SU-DHL-6 (cell line): Measurements from ENCODE around the gene VSTM2B.

Source experiments
- EZH2phosphoT487 ChIP-seq: fragments of 200-600 bp; sonication (generic), shearing (Covaris generic); conservative IDR thresholded peaks from 2 replicates; pipeline ENCODE4 v1.6.1; 2018; ENCODE audit warnings: mild to moderate bottlenecking, antibody characterized with exemption, low read length, moderate library complexity, mixed read lengths
- TF ChIP-seq, protein P1 (sequence below): fragments of 200-600 bp; sonication (generic); IDR thresholded peaks from one replicate; pipeline ENCODE4 v1.5.1; 2017; ENCODE audit warnings: antibody characterized with exemption, mild to moderate bottlenecking, low read length, moderate library complexity; ENCODE audit not compliant: insufficient read depth, poor library complexity, severe bottlenecking

DNA sequence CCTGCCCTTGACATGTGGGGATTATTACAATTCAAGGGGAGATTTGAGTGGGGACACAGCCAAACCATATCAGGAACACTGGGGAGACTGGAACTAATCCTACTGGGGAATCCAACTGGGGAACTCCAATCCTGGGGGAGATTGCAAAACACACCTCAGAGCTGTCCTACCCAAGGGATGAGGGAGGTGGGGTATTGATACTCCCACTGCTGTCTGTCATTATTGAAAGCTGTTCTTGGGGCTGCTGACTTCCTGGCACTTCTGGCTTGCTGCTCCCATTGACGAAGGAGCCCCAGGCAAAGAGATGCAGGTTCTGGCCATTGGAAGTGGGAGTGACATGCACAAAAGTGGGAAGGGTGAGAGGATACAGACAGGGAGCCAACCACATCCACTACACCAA, 55.6 kb downstream of the VSTM2B start:
- TF ChIP-seq, protein P1, sequence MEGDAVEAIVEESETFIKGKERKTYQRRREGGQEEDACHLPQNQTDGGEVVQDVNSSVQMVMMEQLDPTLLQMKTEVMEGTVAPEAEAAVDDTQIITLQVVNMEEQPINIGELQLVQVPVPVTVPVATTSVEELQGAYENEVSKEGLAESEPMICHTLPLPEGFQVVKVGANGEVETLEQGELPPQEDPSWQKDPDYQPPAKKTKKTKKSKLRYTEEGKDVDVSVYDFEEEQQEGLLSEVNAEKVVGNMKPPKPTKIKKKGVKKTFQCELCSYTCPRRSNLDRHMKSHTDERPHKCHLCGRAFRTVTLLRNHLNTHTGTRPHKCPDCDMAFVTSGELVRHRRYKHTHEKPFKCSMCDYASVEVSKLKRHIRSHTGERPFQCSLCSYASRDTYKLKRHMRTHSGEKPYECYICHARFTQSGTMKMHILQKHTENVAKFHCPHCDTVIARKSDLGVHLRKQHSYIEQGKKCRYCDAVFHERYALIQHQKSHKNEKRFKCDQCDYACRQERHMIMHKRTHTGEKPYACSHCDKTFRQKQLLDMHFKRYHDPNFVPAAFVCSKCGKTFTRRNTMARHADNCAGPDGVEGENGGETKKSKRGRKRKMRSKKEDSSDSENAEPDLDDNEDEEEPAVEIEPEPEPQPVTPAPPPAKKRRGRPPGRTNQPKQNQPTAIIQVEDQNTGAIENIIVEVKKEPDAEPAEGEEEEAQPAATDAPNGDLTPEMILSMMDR = no peak
- TF ChIP-seq EZH2phosphoT487 = no peak
